LNCAP (cell line): ENCODE data around the gene FBXO31.

Source experiments
- CTCF ChIP-seq: fragments of 450-650 bp; IDR thresholded peaks from 2 replicates; pipeline ENCODE4 v1.5.1; 2017; ENCODE audit warnings: mild to moderate bottlenecking

The FBXO31 gene

GRCh38 chr16:87317750-87318644, 65.6 kb downstream of the FBXO31 start:
- TF ChIP-seq CTCF = no peak

GRCh38 chr16:87316923-87317749, 66.4 kb downstream of the FBXO31 start, which contains the start of gene C16orf95:
Gene C16orf95, minus strand, starts transcription at chr16:87317392. Its CDS starts 150 bp downstream, at chr16:87317242.
- peak; percentile 61 for TF ChIP-seq CTCF

- no peak for TF ChIP-seq CTCF
These were observed 67.1 kb downstream of the FBXO31 start for GRCh38 chr16:87316450-87316922.

- no peak for TF ChIP-seq CTCF
These were observed 68.6 kb downstream of the FBXO31 start for GRCh38 chr16:87314990-87315420.

GRCh38 chr16:87312008-87312407, 71.6 kb downstream of the FBXO31 start:
- TF ChIP-seq CTCF = no peak

GRCh38 chr16:87311387-87311786, 72.2 kb downstream of the FBXO31 start:
- no peak for TF ChIP-seq CTCF

- TF ChIP-seq CTCF = no peak
These were observed 73.0 kb downstream of the FBXO31 start for GRCh38 chr16:87310610-87311009.
